NCI-H774 (cell line): ENCODE measurements around the gene AHNAK2.
"Not testable (repeated sequence)": the region's sequence is repeated elsewhere in the genome, so short reads cannot be mapped to it uniquely, and the experiment has no call there.

Source experiments
- DNase-seq: peaks from one replicate; lab custom pipeline; 2025; lab: John Stamatoyannopoulos, UW

The AHNAK2 gene

GRCh38 chr14:104927432-104927816, 50.8 kb downstream of the AHNAK2 start:
- DNase-seq: no peak

GRCh38 chr14:104926619-104927431, 51.3 kb downstream of the AHNAK2 start:
- DNase-seq: no peak

- no peak for DNase-seq
Measured at GRCh38 chr14:104925855-104926609, 52.1 kb downstream of the AHNAK2 start.

GRCh38 chr14:104925214-104925854, 52.8 kb downstream of the AHNAK2 start:
- no peak for DNase-seq

GRCh38 chr14:104924421-104925213, 53.6 kb downstream of the AHNAK2 start, which contains the start of gene PLD4:
Gene PLD4 (plus strand): TSS chr14:104924879. CDS start chr14:104927141, 2,262 bp downstream.
- no peak for DNase-seq

GRCh38 chr14:104923640-104924420, 54.3 kb downstream of the AHNAK2 start:
- no peak for DNase-seq

- no peak for DNase-seq
Measured at GRCh38 chr14:104919993-104920315, 58.2 kb downstream of the AHNAK2 start.

GRCh38 chr14:104919152-104919992, 58.8 kb downstream of the AHNAK2 start:
- not testable (repeated sequence) for DNase-seq

GRCh38 chr14:104917993-104918392, 60.2 kb downstream of the AHNAK2 start:
- DNase-seq: no peak

GRCh38 chr14:104917116-104917515, 61.1 kb downstream of the AHNAK2 start:
- DNase-seq: no peak

- no peak for DNase-seq
Measured at GRCh38 chr14:104913435-104913834, 64.7 kb downstream of the AHNAK2 start.

GRCh38 chr14:104912053-104912452, 66.1 kb downstream of the AHNAK2 start:
- no peak for DNase-seq

GRCh38 chr14:104908303-104908702, 69.9 kb downstream of the AHNAK2 start:
- DNase-seq: no peak

GRCh38 chr14:104905579-104905933, 72.6 kb downstream of the AHNAK2 start:
- DNase-seq: not testable (repeated sequence)

- not testable (repeated sequence) for DNase-seq
Measured at GRCh38 chr14:104904650-104905578, 73.3 kb downstream of the AHNAK2 start.

- no peak for DNase-seq
Measured at GRCh38 chr14:104903990-104904389, 74.2 kb downstream of the AHNAK2 start.

GRCh38 chr14:104900639-104901512, 77.3 kb downstream of the AHNAK2 start:
- no peak for DNase-seq

- no peak for DNase-seq
Measured at GRCh38 chr14:104899781-104900180, 78.4 kb downstream of the AHNAK2 start.
